Ascending aorta (tissue), 2 donors: Measurements from ENCODE around the gene PDIK1L. TPM values are rescaled to one million over a fixed set of nuclear protein-coding genes. Genes with fewer than 3 reads are reported as not detected.

Source experiments
- DNase-seq, 2 donors: peaks; one replicate each; pipeline ENCODE4 v3.0.0-alpha.2; 2019; ENCODE audit warnings: low spot score in 2 of 2
- H3K27ac ChIP-seq, 2 donors: fragments of 200-600 bp; sonication (generic); one replicate each; pipeline ENCODE4 v1.5.1; 2016 to 2017; ENCODE audit warnings: mild to moderate bottlenecking in 1 of 2
- H3K27me3 ChIP-seq: fragments of 200-600 bp; sonication (generic); one replicate; pipeline ENCODE4 v1.5.1; 2017
- H3K36me3 ChIP-seq, 2 donors: fragments of 200-600 bp; sonication (generic); one replicate each; pipeline ENCODE4 v1.5.1; 2016
- H3K4me1 ChIP-seq, 2 donors: fragments of 200-600 bp; sonication (generic); one replicate each; pipeline ENCODE4 v1.5.1; 2016 to 2017; ENCODE audit warnings: mild to moderate bottlenecking in 1 of 2
- H3K4me3 ChIP-seq, 2 donors: fragments of 200-600 bp; sonication (generic); one replicate each; pipeline ENCODE4 v1.5.1; 2016 to 2017; ENCODE audit warnings: mild to moderate bottlenecking in 1 of 2
- H3K9me3 ChIP-seq, 2 donors: fragments of 200-600 bp; sonication (generic); one replicate each; pipeline ENCODE4 v1.5.1; 2016
- CTCF ChIP-seq, 3 experiments: fragments of 200-600 bp in 2 of 3; fragments of 450-650 bp in 1 of 3; sonication (generic) in 2 of 3; IDR thresholded peaks; one replicate each; pipeline ENCODE4 v1.5.1; 2016 to 2019; ENCODE audit warnings: antibody characterized with exemption in 3 of 3, mild to moderate bottlenecking in 1 of 3, moderate library complexity in 1 of 3
- intact Hi-C: fragments of 100-400 bp; cut with DNase I; formaldehyde crosslinking; loops from one replicate; pipeline ENCODE4 v1.15.1; 2023
- total RNA-seq: library from RNA; depleted of rRNA; stranded (reverse); fragments of >200 nt; gene quantifications from one replicate; pipeline ENCODE4 v1.1.0, GENCODE V29; 2016

The PDIK1L gene
- total RNA-seq, 1 donor from 2014 or later, result 4.0 TPM

- TF ChIP-seq CTCF (IDR thresholded peaks at IDR 0.05), result no peak
- no peak for DNase-seq
- no peaks in the 10 kb centered on the region for H3K36me3 ChIP-seq
- no peaks in the 10 kb centered on the region for H3K27me3 ChIP-seq
- H3K9me3 ChIP-seq, result no peaks in the 10 kb centered on the region
- H3K4me1 ChIP-seq, result no peaks in the 10 kb centered on the region
- intact Hi-C loops, result no loop called here
- no peak overlapping the region for H3K4me3 ChIP-seq
- no peak overlapping the region for H3K27ac ChIP-seq
These were observed 29.6 kb upstream of the PDIK1L start for GRCh38 chr1:26082020-26082350.

DNA sequence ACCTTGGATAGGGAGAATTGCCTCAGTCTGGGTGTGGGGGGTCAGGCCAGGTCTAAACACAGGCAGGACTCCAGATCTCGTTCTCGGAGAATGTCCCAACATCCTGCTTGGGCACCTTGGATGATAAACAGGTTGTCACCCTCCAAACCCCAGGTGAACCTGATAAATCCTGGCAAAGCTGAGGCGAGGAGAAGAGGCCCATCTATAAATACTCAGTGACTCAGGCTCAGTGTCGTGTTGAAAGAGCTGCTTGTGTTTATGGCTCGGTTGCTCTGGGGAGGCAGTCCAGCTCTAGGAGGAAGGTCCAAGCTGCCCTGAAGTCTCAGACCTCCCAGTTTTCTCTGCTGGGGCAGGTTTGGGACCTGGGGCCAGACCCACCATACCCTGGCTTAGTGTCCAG is 28.4 kb upstream of the PDIK1L start:
- H3K9me3 ChIP-seq, result no peaks in the 10 kb centered on the region
- H3K27me3 ChIP-seq, result no peaks in the 10 kb centered on the region
- H3K27ac ChIP-seq, result no peak overlapping the region
- H3K4me3 ChIP-seq, result no peak overlapping the region
- no peak for TF ChIP-seq CTCF (IDR thresholded peaks at IDR 0.05)
- no peak for DNase-seq
- H3K4me1 ChIP-seq, result no peaks in the 10 kb centered on the region
- no peaks in the 10 kb centered on the region for H3K36me3 ChIP-seq
- intact Hi-C loops, result no loop called here

- TF ChIP-seq CTCF (IDR thresholded peaks at IDR 0.05), result no peak
- intact Hi-C loops, result no loop called here
- Histone ChIP-seq H3K4me3 (no peak overlapping the region), H3K9me3 (no peaks in the 10 kb centered on the region), H3K4me1 (no peaks in the 10 kb centered on the region), H3K27me3 (no peaks in the 10 kb centered on the region), H3K27ac (no peak overlapping the region), H3K36me3 (no peaks in the 10 kb centered on the region)
- DNase-seq, result no peak
These were observed 27.5 kb upstream of the PDIK1L start for GRCh38 chr1:26084091-26084561.

DNA sequence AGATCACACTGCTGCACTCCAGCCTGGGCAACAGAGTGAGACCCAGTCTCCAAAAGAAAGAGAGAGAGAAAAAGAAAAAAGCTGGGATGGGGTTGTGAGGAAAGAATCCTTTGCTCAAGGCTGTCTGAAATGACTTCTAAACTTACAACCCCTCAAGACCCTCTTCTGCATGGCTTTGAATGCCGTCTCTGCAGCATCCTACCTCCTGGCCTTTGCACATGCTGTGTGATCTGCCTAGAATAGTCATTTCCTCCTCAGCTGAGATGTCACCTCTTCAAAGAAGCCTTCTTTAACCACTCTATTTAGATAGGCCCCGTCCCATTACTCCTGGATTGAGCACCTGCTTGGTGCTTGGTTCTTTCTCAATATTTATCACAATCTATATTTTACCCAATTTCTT is 26.8 kb upstream of the PDIK1L start:
- intact Hi-C loops, result no loop called here

DNA sequence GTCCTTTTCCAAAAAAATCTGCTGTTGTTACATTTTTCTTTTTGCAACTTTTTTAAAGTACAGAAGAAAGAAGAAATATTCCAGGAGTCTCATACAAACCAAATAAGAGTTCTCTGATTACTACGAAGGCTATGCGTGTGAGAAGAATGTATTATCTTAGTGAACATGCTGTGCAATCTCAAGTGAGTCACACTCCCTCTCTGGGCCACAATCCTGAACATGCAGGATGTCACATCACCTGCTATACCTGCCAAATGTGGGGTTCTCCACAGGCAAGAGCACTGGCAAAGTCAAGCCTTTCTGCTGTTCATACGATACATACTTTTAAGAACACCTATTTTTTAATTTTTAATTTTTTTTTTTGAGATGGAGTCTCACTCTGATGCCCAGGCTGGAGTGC is 22.5 kb upstream of the PDIK1L start:
- no peaks in the 10 kb centered on the region for H3K27me3 ChIP-seq
- intact Hi-C loops, result no loop called here

More for the DNA sequence above, 26.8 kb upstream of the PDIK1L start:
- Histone ChIP-seq H3K9me3 (no peaks in the 10 kb centered on the region), H3K36me3 (no peaks in the 10 kb centered on the region), H3K27me3 (no peaks in the 10 kb centered on the region), H3K27ac (no peak overlapping the region), H3K4me1 (no peaks in the 10 kb centered on the region), H3K4me3 (no peak overlapping the region)
- TF ChIP-seq CTCF (IDR thresholded peaks at IDR 0.05), result no peak
- DNase-seq, result no peak

More for the DNA sequence above, 22.5 kb upstream of the PDIK1L start:
- no peak overlapping the region for H3K27ac ChIP-seq
- H3K9me3 ChIP-seq, result no peaks in the 10 kb centered on the region
- H3K4me1 ChIP-seq, result no peaks in the 10 kb centered on the region
- H3K4me3 ChIP-seq, result no peak overlapping the region
- no peak for TF ChIP-seq CTCF (IDR thresholded peaks at IDR 0.05)
- no peak for DNase-seq
- H3K36me3 ChIP-seq, result no peaks in the 10 kb centered on the region
